D721Med (cell line): ENCODE data around the gene SPAG16.
"Not testable (repeated sequence)": the region's sequence is repeated elsewhere in the genome, so short reads cannot be mapped to it uniquely, and the experiment has no call there.

Experiments
- DNase-seq: peaks from one replicate; pipeline ENCODE4 v3.0.0; 2011; ENCODE audit warnings: low spot score; ENCODE audit not compliant: insufficient read length
- FAIRE-seq: peaks from 2 replicates; lab custom pipeline; 2011; peaks lifted over from hg19 to GRCh38; lab: Jason Lieb, UNC
- TF ChIP-seq, protein P1 (sequence below): IDR thresholded peaks from 2 replicates; pipeline ENCODE4 v1.5.1; 2012; ENCODE audit warnings: mild to moderate bottlenecking, control low read depth; ENCODE audit not compliant: insufficient read depth; ENCODE audit errors: missing control alignments

The SPAG16 gene

GRCh38 chr2:214052235-214052634 lies 768.0 kb downstream of the SPAG16 start:
- FAIRE-seq: no peak
- TF ChIP-seq, protein P1, sequence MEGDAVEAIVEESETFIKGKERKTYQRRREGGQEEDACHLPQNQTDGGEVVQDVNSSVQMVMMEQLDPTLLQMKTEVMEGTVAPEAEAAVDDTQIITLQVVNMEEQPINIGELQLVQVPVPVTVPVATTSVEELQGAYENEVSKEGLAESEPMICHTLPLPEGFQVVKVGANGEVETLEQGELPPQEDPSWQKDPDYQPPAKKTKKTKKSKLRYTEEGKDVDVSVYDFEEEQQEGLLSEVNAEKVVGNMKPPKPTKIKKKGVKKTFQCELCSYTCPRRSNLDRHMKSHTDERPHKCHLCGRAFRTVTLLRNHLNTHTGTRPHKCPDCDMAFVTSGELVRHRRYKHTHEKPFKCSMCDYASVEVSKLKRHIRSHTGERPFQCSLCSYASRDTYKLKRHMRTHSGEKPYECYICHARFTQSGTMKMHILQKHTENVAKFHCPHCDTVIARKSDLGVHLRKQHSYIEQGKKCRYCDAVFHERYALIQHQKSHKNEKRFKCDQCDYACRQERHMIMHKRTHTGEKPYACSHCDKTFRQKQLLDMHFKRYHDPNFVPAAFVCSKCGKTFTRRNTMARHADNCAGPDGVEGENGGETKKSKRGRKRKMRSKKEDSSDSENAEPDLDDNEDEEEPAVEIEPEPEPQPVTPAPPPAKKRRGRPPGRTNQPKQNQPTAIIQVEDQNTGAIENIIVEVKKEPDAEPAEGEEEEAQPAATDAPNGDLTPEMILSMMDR: no peak
- DNase-seq: no peak

DNA sequence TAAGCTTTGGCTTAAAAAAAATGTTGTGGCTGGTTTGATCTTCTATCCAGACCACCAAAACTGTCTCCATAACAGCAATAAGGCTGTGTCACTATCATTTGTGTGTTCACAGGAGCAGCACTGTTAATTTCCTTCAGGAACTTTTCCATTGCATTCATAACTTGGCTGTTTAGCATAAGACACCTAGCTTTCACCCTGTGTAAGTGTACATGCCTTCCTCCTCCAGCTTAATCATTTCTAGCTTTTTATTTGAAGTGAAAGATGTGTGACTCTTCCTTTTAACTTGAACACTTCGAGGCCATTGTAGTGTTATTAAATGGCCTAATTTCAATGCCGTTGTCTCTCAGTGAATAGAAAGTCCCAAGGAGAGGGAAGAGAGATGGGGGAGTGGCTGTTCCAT lies 773.7 kb downstream of the SPAG16 start:
- DNase-seq (no peak), FAIRE-seq (no peak)
- TF ChIP-seq, protein P1: no peak

- FAIRE-seq, DNase-seq: not testable (repeated sequence)
Observed at GRCh38 chr2:214062279-214062678, 778.0 kb downstream of the SPAG16 start.

DNA sequence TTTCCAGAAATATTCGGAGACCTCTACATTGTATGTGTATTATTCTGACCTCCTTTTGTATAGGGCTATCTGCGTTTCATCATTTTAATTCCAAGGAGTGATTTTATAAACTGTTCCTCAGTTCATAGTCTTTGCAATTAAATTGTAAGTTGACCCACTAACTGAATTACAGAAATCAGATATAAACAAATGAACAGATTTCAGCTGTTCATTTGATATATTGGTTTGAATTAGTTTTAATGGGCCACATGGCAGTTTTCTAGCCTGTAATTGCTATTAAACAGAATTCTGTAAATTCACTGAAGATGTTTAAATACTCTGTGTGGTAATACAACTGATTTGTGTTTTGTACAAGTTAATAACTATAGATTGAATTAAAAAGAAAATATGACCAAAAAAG lies 780.2 kb downstream of the SPAG16 start:
- no peak for FAIRE-seq
- TF ChIP-seq, protein P1: no peak
- no peak for DNase-seq

DNA sequence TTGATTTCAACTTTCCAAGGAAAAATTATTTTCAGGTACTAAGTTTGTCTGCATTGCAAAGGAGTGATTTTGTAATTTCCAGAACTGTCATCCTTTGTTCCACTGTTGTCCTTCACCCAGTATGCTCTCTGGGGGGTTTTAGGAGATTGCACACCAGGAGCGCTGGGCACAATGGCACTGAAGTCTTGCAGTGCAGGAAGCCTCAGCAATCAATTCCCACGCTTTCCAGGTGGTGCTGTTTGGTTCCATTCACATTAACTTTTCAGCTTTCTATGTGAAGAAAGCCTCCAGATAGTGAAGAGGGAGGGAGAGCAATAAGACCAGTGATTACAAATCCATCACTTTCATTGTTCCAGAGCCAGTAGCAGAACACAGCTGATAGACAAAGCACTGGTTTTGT lies 782.6 kb downstream of the SPAG16 start:
- DNase-seq (no peak), FAIRE-seq (no peak)
- TF ChIP-seq, protein P1: no peak

GRCh38 chr2:214069254-214069653 lies 785.0 kb downstream of the SPAG16 start:
- TF ChIP-seq, protein P1: no peak
- DNase-seq: no peak
- no peak for FAIRE-seq

GRCh38 chr2:214075456-214075855 lies 791.2 kb downstream of the SPAG16 start:
- FAIRE-seq (no peak), DNase-seq (no peak)
- TF ChIP-seq, protein P1: no peak

- FAIRE-seq: no peak
- TF ChIP-seq, protein P1: no peak
- no peak for DNase-seq
Observed at GRCh38 chr2:214076527-214076926, 792.3 kb downstream of the SPAG16 start.
